Parathyroid adenoma (tissue), 2 donors: ENCODE results near the gene CELSR3.

Experiments used
- H2AFZ ChIP-seq: fragments of 300-600 bp; sonication (generic); one replicate; pipeline ENCODE4 v1.7.0; 2017; ENCODE audit warnings: antibody characterized with exemption, mild to moderate bottlenecking
- H3K27ac ChIP-seq: fragments of 300-600 bp; sonication (generic); one replicate; pipeline ENCODE4 v1.7.0; 2017
- H3K27me3 ChIP-seq: fragments of 300-600 bp; sonication (generic); one replicate; pipeline ENCODE4 v1.7.0; 2017; ENCODE audit warnings: low read length; ENCODE audit not compliant: control insufficient read depth, insufficient read depth
- H3K36me3 ChIP-seq: fragments of 300-600 bp; sonication (generic); one replicate; pipeline ENCODE4 v1.7.0; 2017; ENCODE audit warnings: low read length; ENCODE audit not compliant: control insufficient read depth, insufficient read depth
- H3K4me1 ChIP-seq: fragments of 300-600 bp; sonication (generic); one replicate; pipeline ENCODE4 v1.7.0; 2017; ENCODE audit warnings: control low read depth
- H3K4me2 ChIP-seq: fragments of 300-600 bp; sonication (generic); one replicate; pipeline ENCODE4 v1.7.0; 2017; ENCODE audit warnings: low read length
- H3K4me3 ChIP-seq: fragments of 300-600 bp; sonication (generic); one replicate; pipeline ENCODE4 v1.7.0; 2017; ENCODE audit warnings: low read depth, low read length
- H3K79me2 ChIP-seq: fragments of 300-600 bp; sonication (generic); one replicate; pipeline ENCODE4 v1.7.0; 2017; ENCODE audit warnings: control low read depth
- H3K9ac ChIP-seq: fragments of 300-600 bp; sonication (generic); one replicate; pipeline ENCODE4 v1.7.0; 2017; ENCODE audit warnings: mild to moderate bottlenecking
- H3K9me3 ChIP-seq: fragments of 300-600 bp; sonication (generic); one replicate; pipeline ENCODE4 v1.7.0; 2017; ENCODE audit warnings: low read length; ENCODE audit not compliant: control insufficient read depth
- TF ChIP-seq, protein P1 (sequence below): fragments of 300-600 bp; sonication (generic); IDR thresholded peaks from one replicate; pipeline ENCODE4 v1.7.0; 2017; ENCODE audit warnings: antibody characterized with exemption, mild to moderate bottlenecking
- donor health status: primary hyperparathyroidism.

CELSR3 gene

DNA sequence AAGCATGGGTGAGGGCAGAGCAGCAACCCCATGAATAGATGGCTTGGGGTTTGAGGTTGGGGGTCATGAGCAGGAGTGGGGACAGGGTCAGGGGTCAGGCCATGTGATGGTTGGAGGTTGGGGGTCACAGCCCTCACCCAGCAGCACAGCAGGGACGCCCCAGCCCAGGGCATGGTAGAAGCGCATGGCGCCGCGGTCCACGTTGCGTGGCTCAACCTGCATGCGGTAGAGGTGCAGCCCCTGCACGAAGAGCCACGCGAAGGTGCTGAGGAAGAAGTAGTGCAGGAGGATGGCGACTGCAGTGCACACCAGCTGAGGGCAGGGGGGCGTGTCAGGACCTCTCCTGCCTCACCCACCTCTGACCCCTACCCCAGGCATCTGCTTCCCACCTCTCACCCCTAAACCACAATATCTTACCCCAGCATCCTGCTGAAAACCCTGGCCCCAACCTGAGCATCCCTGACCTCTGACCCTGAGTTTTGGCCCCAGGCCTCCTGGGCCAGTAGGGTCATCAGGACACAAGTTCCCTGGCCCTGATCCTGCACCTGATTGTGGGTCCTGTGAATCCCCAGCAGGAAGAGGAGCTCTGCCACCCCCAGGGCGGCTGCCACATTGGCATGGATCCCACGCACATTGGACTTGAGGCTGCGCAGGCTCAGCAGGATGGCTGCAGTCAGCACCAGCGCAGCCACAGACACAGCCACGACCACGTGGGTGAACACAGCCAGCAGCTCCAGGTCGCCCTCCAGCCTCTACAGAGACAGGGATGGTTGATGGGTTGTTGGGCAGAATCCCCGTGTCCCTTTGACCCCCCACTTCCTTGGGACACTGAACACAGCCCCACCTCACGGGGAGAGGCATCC, 17.6 kb downstream of the CELSR3 start:
- no peaks in the 10 kb centered on the region for H3K9me3 ChIP-seq
- no peak overlapping the region for H3K9ac ChIP-seq
- no peak overlapping the region for H3K27ac ChIP-seq

DNA sequence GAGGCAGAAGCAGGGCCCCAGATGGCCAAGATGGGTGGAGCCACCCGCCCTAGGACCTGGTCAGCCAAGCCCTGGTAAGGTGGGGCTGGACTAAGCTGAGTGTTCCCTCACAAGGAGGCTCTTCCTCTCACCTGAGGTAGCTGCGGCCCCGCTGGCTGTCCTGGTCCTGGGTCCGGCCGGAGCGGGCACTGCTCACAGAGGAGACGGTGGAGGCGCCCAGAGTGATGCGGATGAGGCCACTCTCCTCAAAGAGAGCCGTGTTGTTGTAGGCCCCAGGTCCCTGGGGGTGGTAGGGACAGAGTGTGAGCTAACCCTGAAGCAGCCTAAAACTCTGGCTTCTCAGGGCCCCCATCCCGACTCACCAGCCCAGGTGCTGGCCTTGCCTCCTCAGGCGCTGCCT, 20.1 kb downstream of the CELSR3 start:
- no peak overlapping the region for H2AFZ ChIP-seq
- H3K27me3 ChIP-seq, result no peaks in the 10 kb centered on the region
- TF ChIP-seq, protein P1, sequence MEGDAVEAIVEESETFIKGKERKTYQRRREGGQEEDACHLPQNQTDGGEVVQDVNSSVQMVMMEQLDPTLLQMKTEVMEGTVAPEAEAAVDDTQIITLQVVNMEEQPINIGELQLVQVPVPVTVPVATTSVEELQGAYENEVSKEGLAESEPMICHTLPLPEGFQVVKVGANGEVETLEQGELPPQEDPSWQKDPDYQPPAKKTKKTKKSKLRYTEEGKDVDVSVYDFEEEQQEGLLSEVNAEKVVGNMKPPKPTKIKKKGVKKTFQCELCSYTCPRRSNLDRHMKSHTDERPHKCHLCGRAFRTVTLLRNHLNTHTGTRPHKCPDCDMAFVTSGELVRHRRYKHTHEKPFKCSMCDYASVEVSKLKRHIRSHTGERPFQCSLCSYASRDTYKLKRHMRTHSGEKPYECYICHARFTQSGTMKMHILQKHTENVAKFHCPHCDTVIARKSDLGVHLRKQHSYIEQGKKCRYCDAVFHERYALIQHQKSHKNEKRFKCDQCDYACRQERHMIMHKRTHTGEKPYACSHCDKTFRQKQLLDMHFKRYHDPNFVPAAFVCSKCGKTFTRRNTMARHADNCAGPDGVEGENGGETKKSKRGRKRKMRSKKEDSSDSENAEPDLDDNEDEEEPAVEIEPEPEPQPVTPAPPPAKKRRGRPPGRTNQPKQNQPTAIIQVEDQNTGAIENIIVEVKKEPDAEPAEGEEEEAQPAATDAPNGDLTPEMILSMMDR, result no peak
- no peak overlapping the region for H3K27ac ChIP-seq
- peaks cover 4% of the 10 kb centered on the region for H3K79me2 ChIP-seq
- no peaks in the 10 kb centered on the region for H3K4me1 ChIP-seq
- H3K36me3 ChIP-seq, result no peaks in the 10 kb centered on the region
- H3K9me3 ChIP-seq, result no peaks in the 10 kb centered on the region
- H3K9ac ChIP-seq, result no peak overlapping the region
- H3K4me2 ChIP-seq, result no peak overlapping the region
- H3K4me3 ChIP-seq, result no peak overlapping the region

More for the DNA sequence above, 17.6 kb downstream of the CELSR3 start:
- no peaks in the 10 kb centered on the region for H3K27me3 ChIP-seq
- H3K4me1 ChIP-seq, result no peaks in the 10 kb centered on the region
- H3K36me3 ChIP-seq, result no peaks in the 10 kb centered on the region
- TF ChIP-seq, protein P1, result no peak
- no peak overlapping the region for H3K4me3 ChIP-seq
- peaks cover 2% of the 10 kb centered on the region for H3K79me2 ChIP-seq
- no peak overlapping the region for H2AFZ ChIP-seq
- H3K4me2 ChIP-seq, result no peak overlapping the region

DNA sequence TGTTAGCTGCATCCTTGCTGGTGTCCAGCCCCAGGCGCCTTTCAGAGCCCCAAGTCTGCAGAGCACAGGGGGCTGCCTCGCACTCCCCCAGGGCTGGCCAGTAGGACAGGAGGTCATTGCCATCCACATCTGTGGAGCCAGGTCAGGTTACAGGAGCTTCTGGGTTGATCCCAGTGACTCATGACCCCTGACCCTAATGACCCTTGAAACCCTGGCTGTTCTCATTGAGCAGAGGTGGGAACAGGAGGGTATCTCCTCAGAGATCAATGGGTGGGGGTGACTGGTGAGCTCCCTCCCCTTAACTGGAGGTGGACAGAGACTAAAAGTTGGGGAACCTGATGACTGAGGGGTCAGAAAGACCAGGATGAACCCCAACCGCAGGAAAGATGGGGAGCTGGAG, 21.3 kb downstream of the CELSR3 start:
- no peak overlapping the region for H3K4me2 ChIP-seq
- no peaks in the 10 kb centered on the region for H3K4me1 ChIP-seq
- H3K9ac ChIP-seq, result no peak overlapping the region
- TF ChIP-seq, protein P1, result no peak
- no peaks in the 10 kb centered on the region for H3K27me3 ChIP-seq
- H3K79me2 ChIP-seq, result peaks cover 4% of the 10 kb centered on the region
- no peak overlapping the region for H2AFZ ChIP-seq
- H3K9me3 ChIP-seq, result no peaks in the 10 kb centered on the region
- H3K27ac ChIP-seq, result no peak overlapping the region
- no peaks in the 10 kb centered on the region for H3K36me3 ChIP-seq
- no peak overlapping the region for H3K4me3 ChIP-seq

DNA sequence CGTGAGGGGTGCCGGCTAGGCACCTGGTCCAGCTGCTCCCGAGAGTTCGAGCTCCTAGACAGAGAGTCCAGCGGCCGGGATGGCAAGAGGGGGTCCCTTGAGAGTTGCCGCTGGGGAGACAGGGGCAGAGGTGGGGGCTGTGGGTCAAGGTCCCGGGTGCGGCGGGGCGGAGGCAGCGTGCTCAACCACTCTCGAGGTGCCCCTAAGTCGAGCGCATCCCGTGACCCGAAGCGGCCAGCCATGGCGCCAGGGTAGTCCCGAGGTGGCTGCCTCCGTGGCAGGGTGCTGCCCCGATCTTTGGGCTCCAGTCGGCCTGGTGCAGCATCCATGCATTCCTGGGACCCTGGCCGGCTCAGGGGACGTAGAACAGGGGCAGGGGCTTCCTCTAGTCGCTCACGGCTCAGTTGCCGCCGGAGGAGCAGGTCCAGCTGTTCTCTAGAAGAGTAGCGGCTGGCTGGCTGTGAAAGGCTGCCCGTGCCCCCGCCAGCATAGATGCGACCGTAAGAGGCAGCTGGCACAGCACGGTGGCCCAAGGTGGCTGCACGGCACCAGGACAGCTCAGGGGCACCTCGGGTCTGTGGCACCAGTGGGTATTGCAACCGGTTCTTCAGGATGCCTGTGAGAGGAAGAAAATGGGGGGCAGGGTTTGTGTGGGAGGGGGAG, 22.6 kb downstream of the CELSR3 start:
- Histone ChIP-seq H2AFZ (no peak overlapping the region), H3K4me1 (peaks cover 7% of the 10 kb centered on the region), H3K36me3 (no peaks in the 10 kb centered on the region), H3K9ac (no peak overlapping the region), H3K4me2 (no peak overlapping the region), H3K27ac (no peak overlapping the region), H3K79me2 (peaks cover 4% of the 10 kb centered on the region), H3K4me3 (no peak overlapping the region), H3K9me3 (no peaks in the 10 kb centered on the region), H3K27me3 (no peaks in the 10 kb centered on the region)
- TF ChIP-seq, protein P1, result no peak
